ENCODE results near the gene UTRN. TPM values are rescaled to one million over a fixed set of nuclear protein-coding genes. Genes with fewer than 3 reads are reported as not detected.

Gene UTRN
- total RNA-seq, 1 experiment from 2014 or later: 79.7 TPM

DNA sequence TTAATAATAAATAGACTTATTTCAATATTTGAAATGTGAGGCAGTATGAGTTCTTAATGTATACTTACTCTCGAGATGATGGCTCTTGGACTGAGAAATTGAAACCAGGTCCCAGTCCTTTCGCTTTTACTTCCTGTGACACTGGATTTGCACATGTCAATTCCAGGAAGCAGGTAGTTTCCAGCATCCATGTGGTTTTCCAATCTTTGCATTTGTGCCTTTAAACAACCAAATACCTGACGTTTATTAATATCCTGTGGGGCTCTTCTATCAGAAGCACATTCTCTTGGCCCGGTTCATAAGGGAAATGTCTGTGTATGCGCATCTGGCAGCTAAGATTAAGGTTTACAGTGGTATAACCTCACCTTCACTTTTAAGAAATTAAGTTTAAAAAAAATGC is 13.1 kb downstream of the UTRN start:
- Histone ChIP-seq H3K9ac (ENCODE audit: extremely low read depth, insufficient read length, low read length) (no peak overlapping the region), H3K56ac (ENCODE audit: insufficient read length, low read depth, low read length) (no peak overlapping the region), H3K23ac (ENCODE audit: insufficient read length, low read depth, low read length) (no peak overlapping the region), H4K8ac (replicated peaks; ENCODE audit: insufficient read length, low read depth, low read length) (no peak overlapping the region), H4K20me1 (ENCODE audit: control insufficient read depth, insufficient read depth, insufficient read length) (no peaks in the 10 kb centered on the region), H2BK20ac (ENCODE audit: low read depth, low read length, poor library complexity, severe bottlenecking) (no peak overlapping the region), H2AK5ac (ENCODE audit: insufficient read length, low read length) (no peak overlapping the region), H2AFZ (ENCODE audit: low read length) (no peak overlapping the region), H3K14ac (ENCODE audit: insufficient read depth, low read length) (no peak overlapping the region), H3K4me2 (ENCODE audit: insufficient read depth, insufficient read length, low read length) (no peak overlapping the region), H2BK15ac (ENCODE audit: low read depth, low read length) (no peak overlapping the region), H3T11ph (ENCODE audit: low read length) (no peak overlapping the region), H3K23me2 (ENCODE audit: insufficient read length, low read depth, low read length, poor library complexity, severe bottlenecking) (no peaks in the 10 kb centered on the region), H2BK120ac (ENCODE audit: low read depth, low read length, poor library complexity, severe bottlenecking) (no peak overlapping the region), H2BK12ac (ENCODE audit: insufficient read length, low read depth, low read length) (no peak overlapping the region), H3K4ac (ENCODE audit: low read depth, low read length) (no peak overlapping the region), H3K18ac (ENCODE audit: insufficient read length, low read depth, low read length) (no peak overlapping the region), H4K5ac (ENCODE audit: insufficient read length, low read depth, low read length) (no peak overlapping the region), H3K79me1 (ENCODE audit: insufficient read depth, low read depth, low read length, poor library complexity, severe bottlenecking) (no peaks in the 10 kb centered on the region), H3K27me3 (ENCODE audit: insufficient read depth, low read length) (no peaks in the 10 kb centered on the region), H3K4me1 (ENCODE audit: insufficient read depth, low read length) (no peaks in the 10 kb centered on the region; the same call in 1 of the 2 replicates), H3K79me2 (ENCODE audit: insufficient read depth, low read length) (no peaks in the 10 kb centered on the region), H4K91ac (ENCODE audit: insufficient read length, low read depth, low read length) (no peak overlapping the region), H3K27ac (ENCODE audit: insufficient read length, low read depth, low read length) (no peak overlapping the region), H2BK5ac (ENCODE audit: insufficient read length, low read length) (no peak overlapping the region), H3K9me3 (ENCODE audit: control insufficient read depth, low read depth, low read length) (no peaks in the 10 kb centered on the region)
- DNase-seq: no peak
- TF ChIP-seq CTCF (conservative IDR thresholded peaks at IDR 0.05): no peak
- Mint-ChIP-seq H3K4me3 (no peak overlapping the region), H3K9me3 (peaks cover 0 to 6% of the 10 kb centered on the region in 2 experiments; a peak in 1 of 5 replicates), H3K27me3 (ENCODE audit: low read depth) (no peaks in the 10 kb centered on the region), H3K27ac (no peak overlapping the region), H3K4me1 (peaks cover 11 to 14% of the 10 kb centered on the region in 2 experiments), H3K36me3 (ENCODE audit: insufficient read depth in 1 of 3, low read depth in 3 of 3) (peaks cover 20 to 23% (median 22%) of the 10 kb centered on the region in 3 experiments)
- no CpG with 5 or more reads among the region's 5 CpGs for WGBS (ENCODE audit: extremely low coverage, insufficient read length, low lambda C conversion rate)
